ENCODE data around the gene DNAJC13.

- no peak for TF ChIP-seq EZH2 (IDR thresholded peaks at IDR 0.05)
- TF ChIP-seq POLR2AphosphoS5 (IDR thresholded peaks at IDR 0.05; ENCODE audit: borderline replicate concordance, low read depth, low read length), result no peak
- no peak for TF ChIP-seq FOXP2 (optimal IDR thresholded peaks at IDR 0.05; ENCODE audit: control extremely low read depth, extremely low read length, insufficient read depth)
Observed at GRCh38 chr3:132554437-132554836, 137.1 kb downstream of the DNAJC13 start.
